ENCODE data around the gene TTBK1. TPM values are rescaled to one million over a fixed set of nuclear protein-coding genes. Genes with fewer than 3 reads are reported as not detected.

Gene TTBK1
- total RNA-seq, 1 experiment from 2014 or later: 0.68 TPM

DNA sequence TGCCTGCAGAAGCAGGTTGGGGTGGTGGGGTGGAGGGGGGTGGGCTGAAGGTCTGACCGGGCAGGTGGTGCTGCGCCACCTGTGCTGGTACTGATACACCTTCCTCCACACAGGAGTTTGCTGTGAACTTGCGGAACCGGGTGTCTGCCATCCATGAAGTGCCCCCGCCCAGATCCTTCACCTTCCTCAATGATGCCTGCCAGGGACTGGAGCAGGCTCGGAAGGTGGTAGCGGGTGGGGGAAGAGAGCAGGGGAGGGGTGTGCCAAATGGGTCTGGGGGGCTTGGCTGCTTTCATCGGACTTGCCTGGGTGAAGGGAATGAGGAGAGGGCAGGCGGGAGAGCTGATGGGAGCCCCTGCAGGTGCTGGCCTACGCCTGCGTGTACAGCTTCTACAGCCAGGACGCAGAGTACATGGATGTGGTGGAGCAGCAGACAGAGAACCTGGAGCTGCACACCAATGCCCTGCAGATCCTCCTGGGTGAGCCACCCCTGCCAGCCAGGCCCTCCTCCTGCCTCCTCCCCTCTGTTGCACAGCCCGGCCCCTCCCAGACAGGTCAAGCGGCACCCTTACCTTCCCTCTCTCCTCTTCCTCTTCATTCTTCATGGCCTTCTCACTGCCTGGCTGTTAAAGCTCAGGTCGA lies 20.7 kb upstream of the TTBK1 start (continued):
- TF ChIP-seq ZBTB21 (CRISPR knock-in tag; IDR thresholded peaks at IDR 0.05; ENCODE audit: borderline replicate concordance): no peak
- TF ChIP-seq SMAD4 (CRISPR knock-in tag; IDR thresholded peaks at IDR 0.05): no peak
- TF ChIP-seq FOXP1 (CRISPR knock-in tag; IDR thresholded peaks at IDR 0.05; ENCODE audit: borderline replicate concordance): no peak
- TF ChIP-seq MXD4 (CRISPR knock-in tag; IDR thresholded peaks at IDR 0.05; ENCODE audit: borderline replicate concordance): no peak
- TF ChIP-seq, protein P1, sequence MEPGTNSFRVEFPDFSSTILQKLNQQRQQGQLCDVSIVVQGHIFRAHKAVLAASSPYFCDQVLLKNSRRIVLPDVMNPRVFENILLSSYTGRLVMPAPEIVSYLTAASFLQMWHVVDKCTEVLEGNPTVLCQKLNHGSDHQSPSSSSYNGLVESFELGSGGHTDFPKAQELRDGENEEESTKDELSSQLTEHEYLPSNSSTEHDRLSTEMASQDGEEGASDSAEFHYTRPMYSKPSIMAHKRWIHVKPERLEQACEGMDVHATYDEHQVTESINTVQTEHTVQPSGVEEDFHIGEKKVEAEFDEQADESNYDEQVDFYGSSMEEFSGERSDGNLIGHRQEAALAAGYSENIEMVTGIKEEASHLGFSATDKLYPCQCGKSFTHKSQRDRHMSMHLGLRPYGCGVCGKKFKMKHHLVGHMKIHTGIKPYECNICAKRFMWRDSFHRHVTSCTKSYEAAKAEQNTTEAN (CRISPR knock-in tag; IDR thresholded peaks at IDR 0.05): no peak
- no peak for TF ChIP-seq TEAD1 (CRISPR knock-in tag; IDR thresholded peaks at IDR 0.05)
- no peak for TF ChIP-seq CREM (CRISPR knock-in tag; IDR thresholded peaks at IDR 0.05)
- TF ChIP-seq TEAD4 (CRISPR knock-in tag; IDR thresholded peaks at IDR 0.05): no peak
- TF ChIP-seq, protein P2, sequence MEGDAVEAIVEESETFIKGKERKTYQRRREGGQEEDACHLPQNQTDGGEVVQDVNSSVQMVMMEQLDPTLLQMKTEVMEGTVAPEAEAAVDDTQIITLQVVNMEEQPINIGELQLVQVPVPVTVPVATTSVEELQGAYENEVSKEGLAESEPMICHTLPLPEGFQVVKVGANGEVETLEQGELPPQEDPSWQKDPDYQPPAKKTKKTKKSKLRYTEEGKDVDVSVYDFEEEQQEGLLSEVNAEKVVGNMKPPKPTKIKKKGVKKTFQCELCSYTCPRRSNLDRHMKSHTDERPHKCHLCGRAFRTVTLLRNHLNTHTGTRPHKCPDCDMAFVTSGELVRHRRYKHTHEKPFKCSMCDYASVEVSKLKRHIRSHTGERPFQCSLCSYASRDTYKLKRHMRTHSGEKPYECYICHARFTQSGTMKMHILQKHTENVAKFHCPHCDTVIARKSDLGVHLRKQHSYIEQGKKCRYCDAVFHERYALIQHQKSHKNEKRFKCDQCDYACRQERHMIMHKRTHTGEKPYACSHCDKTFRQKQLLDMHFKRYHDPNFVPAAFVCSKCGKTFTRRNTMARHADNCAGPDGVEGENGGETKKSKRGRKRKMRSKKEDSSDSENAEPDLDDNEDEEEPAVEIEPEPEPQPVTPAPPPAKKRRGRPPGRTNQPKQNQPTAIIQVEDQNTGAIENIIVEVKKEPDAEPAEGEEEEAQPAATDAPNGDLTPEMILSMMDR (IDR thresholded peaks at IDR 0.05): no peak

DNA sequence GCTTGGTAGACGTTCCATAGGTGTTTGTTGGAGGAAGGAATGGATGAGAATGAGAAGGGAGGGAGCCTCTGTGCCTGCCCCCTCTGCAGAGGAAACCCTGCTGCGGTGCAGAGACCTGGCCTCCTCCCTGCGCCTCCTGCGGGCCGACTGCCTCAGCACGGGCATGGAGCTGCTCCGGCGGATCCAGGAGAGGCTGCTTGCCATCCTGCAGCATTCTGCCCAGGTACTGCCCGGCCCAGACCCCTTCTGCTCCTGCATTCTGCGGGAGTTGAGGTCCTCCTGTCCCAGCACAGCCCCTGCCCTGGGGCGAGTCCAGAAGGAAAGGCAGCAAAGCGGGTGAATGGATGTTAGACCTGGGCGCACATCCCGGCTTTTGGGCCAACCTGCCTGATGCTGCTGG lies 20.1 kb upstream of the TTBK1 start:
- TF ChIP-seq NFE2L1 (CRISPR knock-in tag; IDR thresholded peaks at IDR 0.05) (no peak), ZNF232 (CRISPR knock-in tag; IDR thresholded peaks at IDR 0.05) (no peak), SOX15 (CRISPR knock-in tag; IDR thresholded peaks at IDR 0.05) (no peak), TEAD1 (CRISPR knock-in tag; IDR thresholded peaks at IDR 0.05) (no peak), ZNF138 (CRISPR knock-in tag; conservative IDR thresholded peaks at IDR 0.05) (no peak), FOXP1 (CRISPR knock-in tag; IDR thresholded peaks at IDR 0.05; ENCODE audit: borderline replicate concordance) (no peak), NR3C1 (CRISPR knock-in tag; conservative IDR thresholded peaks at IDR 0.05; ENCODE audit: low read depth) (no peak), SMAD3 (CRISPR knock-in tag; IDR thresholded peaks at IDR 0.05; ENCODE audit: borderline replicate concordance) (no peak)
- TF ChIP-seq, protein P3, sequence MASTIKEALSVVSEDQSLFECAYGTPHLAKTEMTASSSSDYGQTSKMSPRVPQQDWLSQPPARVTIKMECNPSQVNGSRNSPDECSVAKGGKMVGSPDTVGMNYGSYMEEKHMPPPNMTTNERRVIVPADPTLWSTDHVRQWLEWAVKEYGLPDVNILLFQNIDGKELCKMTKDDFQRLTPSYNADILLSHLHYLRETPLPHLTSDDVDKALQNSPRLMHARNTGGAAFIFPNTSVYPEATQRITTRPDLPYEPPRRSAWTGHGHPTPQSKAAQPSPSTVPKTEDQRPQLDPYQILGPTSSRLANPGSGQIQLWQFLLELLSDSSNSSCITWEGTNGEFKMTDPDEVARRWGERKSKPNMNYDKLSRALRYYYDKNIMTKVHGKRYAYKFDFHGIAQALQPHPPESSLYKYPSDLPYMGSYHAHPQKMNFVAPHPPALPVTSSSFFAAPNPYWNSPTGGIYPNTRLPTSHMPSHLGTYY (CRISPR knock-in tag; IDR thresholded peaks at IDR 0.05): no peak
- TF ChIP-seq, protein P4, sequence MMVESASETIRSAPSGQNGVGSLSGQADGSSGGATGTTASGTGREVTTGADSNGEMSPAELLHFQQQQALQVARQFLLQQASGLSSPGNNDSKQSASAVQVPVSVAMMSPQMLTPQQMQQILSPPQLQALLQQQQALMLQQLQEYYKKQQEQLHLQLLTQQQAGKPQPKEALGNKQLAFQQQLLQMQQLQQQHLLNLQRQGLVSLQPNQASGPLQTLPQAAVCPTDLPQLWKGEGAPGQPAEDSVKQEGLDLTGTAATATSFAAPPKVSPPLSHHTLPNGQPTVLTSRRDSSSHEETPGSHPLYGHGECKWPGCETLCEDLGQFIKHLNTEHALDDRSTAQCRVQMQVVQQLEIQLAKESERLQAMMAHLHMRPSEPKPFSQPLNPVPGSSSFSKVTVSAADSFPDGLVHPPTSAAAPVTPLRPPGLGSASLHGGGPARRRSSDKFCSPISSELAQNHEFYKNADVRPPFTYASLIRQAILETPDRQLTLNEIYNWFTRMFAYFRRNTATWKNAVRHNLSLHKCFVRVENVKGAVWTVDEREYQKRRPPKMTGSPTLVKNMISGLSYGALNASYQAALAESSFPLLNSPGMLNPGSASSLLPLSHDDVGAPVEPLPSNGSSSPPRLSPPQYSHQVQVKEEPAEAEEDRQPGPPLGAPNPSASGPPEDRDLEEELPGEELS (CRISPR knock-in tag; IDR thresholded peaks at IDR 0.05): no peak
- TF ChIP-seq, protein P5, sequence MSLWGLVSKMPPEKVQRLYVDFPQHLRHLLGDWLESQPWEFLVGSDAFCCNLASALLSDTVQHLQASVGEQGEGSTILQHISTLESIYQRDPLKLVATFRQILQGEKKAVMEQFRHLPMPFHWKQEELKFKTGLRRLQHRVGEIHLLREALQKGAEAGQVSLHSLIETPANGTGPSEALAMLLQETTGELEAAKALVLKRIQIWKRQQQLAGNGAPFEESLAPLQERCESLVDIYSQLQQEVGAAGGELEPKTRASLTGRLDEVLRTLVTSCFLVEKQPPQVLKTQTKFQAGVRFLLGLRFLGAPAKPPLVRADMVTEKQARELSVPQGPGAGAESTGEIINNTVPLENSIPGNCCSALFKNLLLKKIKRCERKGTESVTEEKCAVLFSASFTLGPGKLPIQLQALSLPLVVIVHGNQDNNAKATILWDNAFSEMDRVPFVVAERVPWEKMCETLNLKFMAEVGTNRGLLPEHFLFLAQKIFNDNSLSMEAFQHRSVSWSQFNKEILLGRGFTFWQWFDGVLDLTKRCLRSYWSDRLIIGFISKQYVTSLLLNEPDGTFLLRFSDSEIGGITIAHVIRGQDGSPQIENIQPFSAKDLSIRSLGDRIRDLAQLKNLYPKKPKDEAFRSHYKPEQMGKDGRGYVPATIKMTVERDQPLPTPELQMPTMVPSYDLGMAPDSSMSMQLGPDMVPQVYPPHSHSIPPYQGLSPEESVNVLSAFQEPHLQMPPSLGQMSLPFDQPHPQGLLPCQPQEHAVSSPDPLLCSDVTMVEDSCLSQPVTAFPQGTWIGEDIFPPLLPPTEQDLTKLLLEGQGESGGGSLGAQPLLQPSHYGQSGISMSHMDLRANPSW (CRISPR knock-in tag; conservative IDR thresholded peaks at IDR 0.05; ENCODE audit: low read depth): no peak
- TF ChIP-seq, protein P6, sequence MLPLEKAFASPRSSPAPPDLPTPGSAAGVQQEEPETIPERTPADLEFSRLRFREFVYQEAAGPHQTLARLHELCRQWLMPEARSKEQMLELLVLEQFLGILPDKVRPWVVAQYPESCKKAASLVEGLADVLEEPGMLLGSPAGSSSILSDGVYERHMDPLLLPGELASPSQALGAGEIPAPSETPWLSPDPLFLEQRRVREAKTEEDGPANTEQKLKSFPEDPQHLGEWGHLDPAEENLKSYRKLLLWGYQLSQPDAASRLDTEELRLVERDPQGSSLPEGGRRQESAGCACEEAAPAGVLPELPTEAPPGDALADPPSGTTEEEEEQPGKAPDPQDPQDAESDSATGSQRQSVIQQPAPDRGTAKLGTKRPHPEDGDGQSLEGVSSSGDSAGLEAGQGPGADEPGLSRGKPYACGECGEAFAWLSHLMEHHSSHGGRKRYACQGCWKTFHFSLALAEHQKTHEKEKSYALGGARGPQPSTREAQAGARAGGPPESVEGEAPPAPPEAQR (CRISPR knock-in tag; IDR thresholded peaks at IDR 0.05): no peak
- TF ChIP-seq, protein P7, sequence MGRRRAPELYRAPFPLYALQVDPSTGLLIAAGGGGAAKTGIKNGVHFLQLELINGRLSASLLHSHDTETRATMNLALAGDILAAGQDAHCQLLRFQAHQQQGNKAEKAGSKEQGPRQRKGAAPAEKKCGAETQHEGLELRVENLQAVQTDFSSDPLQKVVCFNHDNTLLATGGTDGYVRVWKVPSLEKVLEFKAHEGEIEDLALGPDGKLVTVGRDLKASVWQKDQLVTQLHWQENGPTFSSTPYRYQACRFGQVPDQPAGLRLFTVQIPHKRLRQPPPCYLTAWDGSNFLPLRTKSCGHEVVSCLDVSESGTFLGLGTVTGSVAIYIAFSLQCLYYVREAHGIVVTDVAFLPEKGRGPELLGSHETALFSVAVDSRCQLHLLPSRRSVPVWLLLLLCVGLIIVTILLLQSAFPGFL (CRISPR knock-in tag; IDR thresholded peaks at IDR 0.05; ENCODE audit: borderline replicate concordance): no peak
- Mint-ChIP-seq H3K36me3 (peaks cover 4% of the 10 kb centered on the region; the same call in 1 of the 2 replicates), H3K27me3 (ENCODE audit: low read depth) (peaks cover 1% of the 10 kb centered on the region; the same call in 1 of the 2 replicates), H3K4me1 (peaks cover 6% of the 10 kb centered on the region; the same call in 1 of the 2 replicates), H3K4me3 (no peak overlapping the region), H3K27ac (no peak overlapping the region), H3K9me3 (no peaks in the 10 kb centered on the region)
- peak; percentile 7; the same call in 1 of the 2 replicates for ATAC-seq
- DNase-seq (ENCODE audit: low spot score): no peak
- CTCF ChIA-PET: no interaction called here
- POLR2A ChIA-PET: no interaction called here

Data from WTC11 (cell line).